Naive thymus-derived CD8-positive, alpha-beta T cell (primary cell): ENCODE results near the gene GNB5. TPM values are rescaled to one million over a fixed set of nuclear protein-coding genes. Genes with fewer than 3 reads are reported as not detected.
"Not testable (repeated sequence)": the region's sequence is repeated elsewhere in the genome, so short reads cannot be mapped to it uniquely, and the experiment has no call there.

Experiments
- ATAC-seq, 2 donors: fragments of 150-1000 bp; cut with Tn5 transposase in 1 of 2; sonication (Bioruptor Pico), chemical (Tn5 transposase) in 1 of 2; 1 replicate in 1 of 2; 2 replicates in 1 of 2; pipeline ENCODE4 v1.10.0; 2021; ENCODE audit warnings: mild to moderate bottlenecking in 2 of 2, moderate library complexity in 2 of 2
- POLR2A ChIA-PET: fragments of 350-600 bp; sonication (Branson Sonifier 250); formaldehyde crosslinking; loops from one replicate; lab custom pipeline; 2021; ENCODE audit warnings: antibody characterized with exemption; lab: Charles Lee
- DNase-seq, 10 donors: peaks; one replicate each; pipeline versions ENCODE4 v3.0.0 to v3.0.0-alpha.2; 2020 to 2022
- H3K27ac Mint-ChIP-seq, 10 donors: one replicate each; pipeline ENCODE4 v1.8.0; 2020 to 2022; ENCODE audit warnings: mild to moderate bottlenecking in 10 of 10, mixed read lengths in 10 of 10, moderate library complexity in 4 of 10, inconsistent platforms in 1 of 10
- H3K27me3 Mint-ChIP-seq, 5 donors: one replicate each; pipeline ENCODE4 v1.8.0; 2021 to 2022; ENCODE audit warnings: mixed read lengths in 5 of 5
- H3K36me3 Mint-ChIP-seq, 3 donors: one replicate each; pipeline ENCODE4 v1.8.0; 2020 to 2022; ENCODE audit warnings: mixed read lengths in 3 of 3, mild to moderate bottlenecking in 2 of 3, inconsistent platforms in 1 of 3
- H3K4me1 Mint-ChIP-seq, 4 donors: one replicate each; pipeline ENCODE4 v1.8.0; 2021 to 2022; ENCODE audit warnings: mixed read lengths in 4 of 4
- H3K4me3 Mint-ChIP-seq, 10 donors: one replicate each; pipeline ENCODE4 v1.8.0; 2020 to 2022; ENCODE audit warnings: mild to moderate bottlenecking in 10 of 10, mixed read lengths in 10 of 10, moderate library complexity in 6 of 10, inconsistent platforms in 1 of 10
- H3K9me3 Mint-ChIP-seq, 9 donors: one replicate each; pipeline ENCODE4 v1.8.0; 2020 to 2022; ENCODE audit warnings: mixed read lengths in 9 of 9, mild to moderate bottlenecking in 3 of 9, inconsistent platforms in 1 of 9, moderate library complexity in 1 of 9
- polyA plus RNA-seq, 3 donors: library from polyadenylated mRNA; unstranded; fragments of 300-500 nt; fragmentation: Illumina TruSeq; gene quantifications; one replicate each; pipeline ENCODE4 v1.2.3, GENCODE V29; 2021
- total RNA-seq, 8 experiments: library from RNA in 2 of 8; stranded (reverse) in 2 of 8; gene quantifications; one replicate each; pipeline ENCODE4 v1.2.3 and lab custom pipeline; 2021 to 2026

The GNB5 gene
- total and polyA plus RNA-seq, 5 experiments from 2014 or later: 32.4 to 48.5 (median 41.7) TPM

DNA sequence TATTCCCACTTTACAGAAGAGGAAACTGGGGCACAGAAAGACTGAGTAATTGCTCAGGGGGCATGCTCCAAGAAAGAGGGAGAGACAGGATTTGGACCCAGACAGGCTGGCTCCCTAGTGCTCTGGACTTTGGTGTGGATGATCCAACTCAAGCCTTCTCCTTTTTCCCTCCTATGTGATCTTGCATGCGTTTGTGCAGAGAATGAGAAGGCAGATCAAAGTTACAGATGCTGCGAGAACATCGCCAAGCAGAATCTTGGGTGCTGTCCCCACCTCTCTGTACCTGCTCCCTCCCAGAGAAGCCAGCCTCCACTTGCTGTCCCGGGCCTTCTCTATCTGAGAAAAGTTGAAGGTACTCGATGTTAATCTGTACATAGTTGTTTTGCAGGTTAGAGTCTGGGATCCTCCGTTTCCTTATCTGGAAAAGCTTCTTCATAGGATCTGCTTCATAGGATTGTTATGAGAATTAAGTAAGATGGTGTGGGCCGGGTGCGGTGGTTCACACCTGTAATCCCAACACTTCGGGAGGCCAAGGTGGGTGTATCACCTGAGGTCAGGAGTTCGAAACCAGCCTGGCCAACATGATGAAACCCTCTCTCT is 10.2 kb downstream of the GNB5 start:
- Mint-ChIP-seq H3K4me3 (peak overlapping the region; percentile 86 to 95 (median 90)), H3K27ac (peak overlapping the region; percentile 88 to 99 (median 98)), H3K4me1 (peaks cover 15 to 50% (median 41%) of the 10 kb centered on the region in 4 donors), H3K9me3 (no peaks in the 10 kb centered on the region), H3K36me3 (peaks cover 0 to 7% (median 5%) of the 10 kb centered on the region in 3 donors), H3K27me3 (no peaks in the 10 kb centered on the region)
- DNase-seq (no peak), ATAC-seq (no peak)
- POLR2A ChIA-PET: interaction anchor here (1.0 to 3.0 kb wide), 14 partner anchors 13 to 498 kb away, joined by 3 to 29 read pairs (median 10); partner anchors contain the start of genes ATOSA and LEO1

DNA sequence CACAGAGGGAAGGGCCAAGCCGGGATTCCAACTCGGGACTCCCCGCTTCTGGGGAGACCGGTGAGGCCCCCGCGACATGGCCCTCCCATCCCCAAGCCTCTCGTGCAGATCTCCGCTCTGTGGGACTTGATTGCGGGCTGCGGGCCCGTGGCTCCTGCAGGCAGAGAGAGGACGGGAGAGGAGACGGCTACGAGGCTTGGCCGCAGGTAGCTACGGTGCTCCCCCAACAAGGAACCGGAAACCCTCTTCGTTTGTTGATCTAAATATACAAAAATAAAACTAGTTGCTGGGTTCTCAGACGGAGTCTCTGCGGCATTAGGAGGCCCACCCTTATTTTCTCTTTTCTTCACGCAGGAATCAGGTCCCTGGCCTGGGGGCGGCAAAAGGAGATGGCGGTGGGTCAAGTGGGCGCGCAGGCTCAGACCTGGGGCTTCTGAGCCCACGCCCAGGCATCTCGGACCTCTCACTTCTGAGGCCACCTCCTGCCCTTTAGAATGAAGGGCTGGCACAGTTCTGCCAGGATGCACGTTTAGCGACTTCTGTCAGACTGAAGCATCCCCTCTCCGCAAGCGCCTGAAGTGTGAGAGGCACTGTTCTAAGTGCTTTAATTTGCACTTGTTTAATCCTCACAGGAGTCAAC is 10.9 kb downstream of the GNB5 start:
- Mint-ChIP-seq H3K36me3 (peaks cover 0 to 9% (median 5%) of the 10 kb centered on the region in 3 donors), H3K27me3 (no peaks in the 10 kb centered on the region), H3K27ac (peak overlapping the region; percentile 88 to 99 (median 98)), H3K9me3 (no peaks in the 10 kb centered on the region), H3K4me1 (peaks cover 15 to 52% (median 42%) of the 10 kb centered on the region in 4 donors), H3K4me3 (peak overlapping the region; percentile 86 to 95 (median 90))
- ATAC-seq: peak; percentile 52 to 61
- POLR2A ChIA-PET: interaction anchor here (0.6 to 3.0 kb wide), 19 partner anchors 9 to 499 kb away, joined by 3 to 29 read pairs (median 10); partner anchors contain the start of genes ATOSA, BCL2L10 and LEO1
- DNase-seq: peak in 9 of 10 donors; percentile 37 to 86 (median 70)

GRCh38 chr15:52179278-52180195 is 11.7 kb downstream of the GNB5 start:
- peak; percentile 82 to 94 (median 90) for DNase-seq
- Mint-ChIP-seq H3K4me3 (peak overlapping the region; percentile 88 to 100 (median 95)), H3K9me3 (no peaks in the 10 kb centered on the region), H3K36me3 (peaks cover 0 to 9% (median 5%) of the 10 kb centered on the region in 3 donors), H3K27me3 (no peaks in the 10 kb centered on the region), H3K27ac (peak overlapping the region; percentile 88 to 99 (median 99)), H3K4me1 (peaks cover 15 to 52% (median 42%) of the 10 kb centered on the region in 4 donors)
- POLR2A ChIA-PET: interaction anchor here (0.6 to 3.0 kb wide), 24 partner anchors 8 to 500 kb away, joined by 3 to 29 read pairs (median 9); partner anchors contain the start of genes ARPP19, ATOSA, BCL2L10 and LEO1
- ATAC-seq: peak; percentile 80 to 81

DNA sequence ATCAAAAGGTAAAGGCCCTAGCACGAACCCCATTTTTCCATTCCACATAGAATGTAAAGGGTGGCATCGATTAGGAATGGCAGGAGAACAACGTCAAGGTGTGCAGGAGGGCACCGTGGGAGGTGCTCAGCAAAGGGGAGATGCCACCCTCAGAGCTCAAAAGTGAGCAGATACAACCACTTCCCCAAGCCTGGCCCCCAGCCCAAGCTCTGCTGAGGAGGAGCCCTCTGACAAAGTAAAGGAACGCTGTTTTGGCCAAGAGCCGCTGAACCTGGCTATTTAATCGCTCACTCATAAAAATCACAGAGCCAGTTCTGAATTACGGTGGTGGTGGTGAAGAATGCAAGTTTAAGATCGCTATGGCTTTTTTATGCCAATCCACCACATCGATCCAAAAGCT is 12.4 kb downstream of the GNB5 start:
- Mint-ChIP-seq H3K4me3 (peak overlapping the region; percentile 86 to 100 (median 94)), H3K27me3 (no peaks in the 10 kb centered on the region), H3K9me3 (no peaks in the 10 kb centered on the region), H3K4me1 (peaks cover 16 to 55% (median 49%) of the 10 kb centered on the region in 4 donors), H3K27ac (peak overlapping the region; percentile 88 to 99 (median 98)), H3K36me3 (peaks cover 0 to 9% (median 8%) of the 10 kb centered on the region in 3 donors)
- no peak for ATAC-seq
- peak in 1 of 10 donors; percentile 4 for DNase-seq
- POLR2A ChIA-PET: interaction anchor here (0.6 to 3.0 kb wide), 19 partner anchors 8 to 500 kb away, joined by 3 to 29 read pairs (median 10); partner anchors contain the start of genes ATOSA, BCL2L10, LEO1 and LYSMD2

GRCh38 chr15:52172869-52173268 is 18.3 kb downstream of the GNB5 start:
- no peaks in the 10 kb centered on the region for H3K9me3 Mint-ChIP-seq
- no peak for ATAC-seq
- peaks cover 0 to 15% (median 5%) of the 10 kb centered on the region in 3 donors for H3K36me3 Mint-ChIP-seq
- H3K27me3 Mint-ChIP-seq: no peaks in the 10 kb centered on the region
- H3K27ac Mint-ChIP-seq: peak overlapping the region in 5 of 10 donors; percentile 22 to 49 (median 30)
- peaks cover 37 to 73% (median 56%) of the 10 kb centered on the region in 4 donors for H3K4me1 Mint-ChIP-seq
- H3K4me3 Mint-ChIP-seq: no peak overlapping the region
- no peak for DNase-seq
- POLR2A ChIA-PET: no interaction called here

- H3K27ac Mint-ChIP-seq: peak overlapping the region in 4 of 10 donors; percentile 30 to 70 (median 60)
These were observed 19.4 kb downstream of the GNB5 start for GRCh38 chr15:52171807-52172206.

GRCh38 chr15:52171386-52171785 is 19.8 kb downstream of the GNB5 start:
- peaks cover 31 to 76% (median 55%) of the 10 kb centered on the region in 4 donors for H3K4me1 Mint-ChIP-seq
- DNase-seq: peak in 3 of 10 donors; percentile 22 to 41 (median 39)

More at GRCh38 chr15:52171807-52172206, 19.4 kb downstream of the GNB5 start:
- DNase-seq (no peak), ATAC-seq (no peak)
- H3K9me3 Mint-ChIP-seq: no peaks in the 10 kb centered on the region
- no peak overlapping the region for H3K4me3 Mint-ChIP-seq
- peaks cover 33 to 76% (median 56%) of the 10 kb centered on the region in 4 donors for H3K4me1 Mint-ChIP-seq
- H3K27me3 Mint-ChIP-seq: no peaks in the 10 kb centered on the region
- POLR2A ChIA-PET: interaction anchor here (0.8 to 2.6 kb wide), 2 partner anchors 8 to 12 kb away, joined by 3 to 24 read pairs; no protein-coding TSS in a partner anchor
- H3K36me3 Mint-ChIP-seq: peaks cover 0 to 14% (median 5%) of the 10 kb centered on the region in 3 donors

DNA sequence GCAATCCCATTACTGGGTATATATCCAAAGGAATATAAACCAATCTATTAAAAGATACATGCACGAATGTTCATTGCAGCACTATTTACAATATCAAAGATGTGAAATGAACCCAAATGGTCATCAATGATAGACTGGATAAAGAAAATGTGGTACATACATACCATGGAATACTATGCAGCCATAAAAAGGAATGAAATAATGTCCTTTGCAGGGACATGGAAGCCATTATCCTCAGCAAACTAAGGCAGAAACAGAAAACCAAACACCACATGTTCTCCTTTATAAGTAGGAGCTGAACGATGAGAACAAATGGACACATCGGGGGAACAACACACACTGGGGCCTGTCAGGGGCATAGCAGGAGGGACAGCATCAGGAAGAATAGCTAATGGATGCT is 21.0 kb downstream of the GNB5 start:
- not testable (repeated sequence) for H3K9me3 Mint-ChIP-seq, H3K27me3 Mint-ChIP-seq, H3K36me3 Mint-ChIP-seq, ATAC-seq, DNase-seq
- H3K27ac Mint-ChIP-seq: peak overlapping the region in 5 of 10 donors; percentile 0 to 75 (median 40)
- peak overlapping the region in 5 of 10 donors; percentile 8 to 35 (median 20) for H3K4me3 Mint-ChIP-seq
- H3K4me1 Mint-ChIP-seq: peaks cover 35 to 82% (median 62%) of the 10 kb centered on the region in 4 donors
- POLR2A ChIA-PET: interaction anchor here (0.7 to 2.6 kb wide), 3 partner anchors 9 to 1484 kb away, joined by 3 to 24 read pairs (median 4); partner anchors contain the start of gene TRPM7

More at GRCh38 chr15:52171386-52171785, 19.8 kb downstream of the GNB5 start:
- Mint-ChIP-seq H3K4me3 (peak overlapping the region in 8 of 10 donors; percentile 1 to 66 (median 36)), H3K9me3 (no peaks in the 10 kb centered on the region), H3K36me3 (peaks cover 0 to 10% (median 5%) of the 10 kb centered on the region in 3 donors), H3K27ac (peak overlapping the region in 7 of 10 donors; percentile 0 to 87 (median 38)), H3K27me3 (no peaks in the 10 kb centered on the region)
- ATAC-seq: peak; percentile 87 to 89
- POLR2A ChIA-PET: interaction anchor here (0.7 to 2.6 kb wide), 4 partner anchors 8 to 1856 kb away, joined by 3 to 24 read pairs (median 4); no protein-coding TSS in a partner anchor

GRCh38 chr15:52165494-52166131 is 25.6 kb downstream of the GNB5 start:
- Mint-ChIP-seq H3K36me3 (peaks cover 4 to 35% (median 15%) of the 10 kb centered on the region in 3 donors), H3K4me1 (peaks cover 27 to 60% (median 45%) of the 10 kb centered on the region in 4 donors), H3K27ac (peak overlapping the region in 8 of 10 donors; percentile 0 to 75 (median 53))
- not testable (repeated sequence) for ATAC-seq, H3K4me3 Mint-ChIP-seq, H3K9me3 Mint-ChIP-seq, DNase-seq, H3K27me3 Mint-ChIP-seq
- POLR2A ChIA-PET: interaction anchor here (1.3 to 3.3 kb wide), 2 partner anchors 13 to 70 kb away, joined by 3 to 19 read pairs; no protein-coding TSS in a partner anchor

GRCh38 chr15:52164631-52165265 is 26.4 kb downstream of the GNB5 start:
- DNase-seq (peak in 2 of 10 donors; percentile 32 to 41), ATAC-seq (peak; percentile 81 to 86)
- no peaks in the 10 kb centered on the region for H3K9me3 Mint-ChIP-seq
- POLR2A ChIA-PET: interaction anchor here (0.7 to 3.3 kb wide), 3 partner anchors 14 to 140 kb away, joined by 3 to 19 read pairs (median 7); no protein-coding TSS in a partner anchor
- H3K4me1 Mint-ChIP-seq: peaks cover 22 to 51% (median 39%) of the 10 kb centered on the region in 4 donors
- H3K27me3 Mint-ChIP-seq: no peaks in the 10 kb centered on the region
- H3K27ac Mint-ChIP-seq: peak overlapping the region in 9 of 10 donors; percentile 1 to 84 (median 48)
- peaks cover 4 to 41% (median 21%) of the 10 kb centered on the region in 3 donors for H3K36me3 Mint-ChIP-seq
- no peak overlapping the region for H3K4me3 Mint-ChIP-seq
